ENCODE measurements around the gene PLD4.

GRCh38 chr14:104883681-104884361, 40.9 kb upstream of the PLD4 start:
- TF ChIP-seq, protein P1, sequence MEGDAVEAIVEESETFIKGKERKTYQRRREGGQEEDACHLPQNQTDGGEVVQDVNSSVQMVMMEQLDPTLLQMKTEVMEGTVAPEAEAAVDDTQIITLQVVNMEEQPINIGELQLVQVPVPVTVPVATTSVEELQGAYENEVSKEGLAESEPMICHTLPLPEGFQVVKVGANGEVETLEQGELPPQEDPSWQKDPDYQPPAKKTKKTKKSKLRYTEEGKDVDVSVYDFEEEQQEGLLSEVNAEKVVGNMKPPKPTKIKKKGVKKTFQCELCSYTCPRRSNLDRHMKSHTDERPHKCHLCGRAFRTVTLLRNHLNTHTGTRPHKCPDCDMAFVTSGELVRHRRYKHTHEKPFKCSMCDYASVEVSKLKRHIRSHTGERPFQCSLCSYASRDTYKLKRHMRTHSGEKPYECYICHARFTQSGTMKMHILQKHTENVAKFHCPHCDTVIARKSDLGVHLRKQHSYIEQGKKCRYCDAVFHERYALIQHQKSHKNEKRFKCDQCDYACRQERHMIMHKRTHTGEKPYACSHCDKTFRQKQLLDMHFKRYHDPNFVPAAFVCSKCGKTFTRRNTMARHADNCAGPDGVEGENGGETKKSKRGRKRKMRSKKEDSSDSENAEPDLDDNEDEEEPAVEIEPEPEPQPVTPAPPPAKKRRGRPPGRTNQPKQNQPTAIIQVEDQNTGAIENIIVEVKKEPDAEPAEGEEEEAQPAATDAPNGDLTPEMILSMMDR (IDR thresholded peaks at IDR 0.05; ENCODE audit: insufficient read depth, low read length): no peak
- TF ChIP-seq, protein P2, sequence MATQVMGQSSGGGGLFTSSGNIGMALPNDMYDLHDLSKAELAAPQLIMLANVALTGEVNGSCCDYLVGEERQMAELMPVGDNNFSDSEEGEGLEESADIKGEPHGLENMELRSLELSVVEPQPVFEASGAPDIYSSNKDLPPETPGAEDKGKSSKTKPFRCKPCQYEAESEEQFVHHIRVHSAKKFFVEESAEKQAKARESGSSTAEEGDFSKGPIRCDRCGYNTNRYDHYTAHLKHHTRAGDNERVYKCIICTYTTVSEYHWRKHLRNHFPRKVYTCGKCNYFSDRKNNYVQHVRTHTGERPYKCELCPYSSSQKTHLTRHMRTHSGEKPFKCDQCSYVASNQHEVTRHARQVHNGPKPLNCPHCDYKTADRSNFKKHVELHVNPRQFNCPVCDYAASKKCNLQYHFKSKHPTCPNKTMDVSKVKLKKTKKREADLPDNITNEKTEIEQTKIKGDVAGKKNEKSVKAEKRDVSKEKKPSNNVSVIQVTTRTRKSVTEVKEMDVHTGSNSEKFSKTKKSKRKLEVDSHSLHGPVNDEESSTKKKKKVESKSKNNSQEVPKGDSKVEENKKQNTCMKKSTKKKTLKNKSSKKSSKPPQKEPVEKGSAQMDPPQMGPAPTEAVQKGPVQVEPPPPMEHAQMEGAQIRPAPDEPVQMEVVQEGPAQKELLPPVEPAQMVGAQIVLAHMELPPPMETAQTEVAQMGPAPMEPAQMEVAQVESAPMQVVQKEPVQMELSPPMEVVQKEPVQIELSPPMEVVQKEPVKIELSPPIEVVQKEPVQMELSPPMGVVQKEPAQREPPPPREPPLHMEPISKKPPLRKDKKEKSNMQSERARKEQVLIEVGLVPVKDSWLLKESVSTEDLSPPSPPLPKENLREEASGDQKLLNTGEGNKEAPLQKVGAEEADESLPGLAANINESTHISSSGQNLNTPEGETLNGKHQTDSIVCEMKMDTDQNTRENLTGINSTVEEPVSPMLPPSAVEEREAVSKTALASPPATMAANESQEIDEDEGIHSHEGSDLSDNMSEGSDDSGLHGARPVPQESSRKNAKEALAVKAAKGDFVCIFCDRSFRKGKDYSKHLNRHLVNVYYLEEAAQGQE (IDR thresholded peaks at IDR 0.05; ENCODE audit: insufficient replicate concordance, low read depth): no peak
- TF ChIP-seq SPI1 (IDR thresholded peaks at IDR 0.05; ENCODE audit: borderline replicate concordance, low read depth) (no peak), POLR2AphosphoS5 (IDR thresholded peaks at IDR 0.05; ENCODE audit: low read depth) (no peak), GABPA (IDR thresholded peaks at IDR 0.05; ENCODE audit: low read depth) (no peak)
